GM12874 (cell line): ENCODE data around the gene RAB34.

ENCODE experiments used
- CTCF ChIP-seq: IDR thresholded peaks from 2 replicates; pipeline ENCODE4 v1.5.1; 2011; ENCODE audit warnings: low read depth, mild to moderate bottlenecking, control low read depth, low read length, moderate library complexity; ENCODE audit not compliant: insufficient read depth

Gene RAB34

DNA sequence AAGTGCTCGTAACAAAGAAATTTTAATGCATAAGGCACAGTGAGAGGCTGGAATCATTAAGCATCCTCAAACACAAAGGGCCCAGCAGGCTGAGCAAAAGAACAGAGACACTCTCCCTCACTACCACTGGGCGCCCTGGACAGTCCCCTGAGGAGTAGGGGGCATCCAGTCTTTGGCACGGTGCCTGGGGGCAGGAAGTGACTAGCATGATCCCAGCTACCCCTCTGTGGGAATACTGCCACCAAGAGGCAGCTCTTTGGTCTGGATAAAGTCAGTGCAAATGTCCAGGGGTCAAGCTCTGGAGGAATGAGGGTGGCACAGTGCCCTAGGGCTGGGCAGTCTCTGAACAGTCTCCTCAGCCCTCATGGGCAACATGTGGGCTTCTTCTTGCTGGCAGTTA lies 3.4 kb downstream of the RAB34 start:
- no peak for TF ChIP-seq CTCF

DNA sequence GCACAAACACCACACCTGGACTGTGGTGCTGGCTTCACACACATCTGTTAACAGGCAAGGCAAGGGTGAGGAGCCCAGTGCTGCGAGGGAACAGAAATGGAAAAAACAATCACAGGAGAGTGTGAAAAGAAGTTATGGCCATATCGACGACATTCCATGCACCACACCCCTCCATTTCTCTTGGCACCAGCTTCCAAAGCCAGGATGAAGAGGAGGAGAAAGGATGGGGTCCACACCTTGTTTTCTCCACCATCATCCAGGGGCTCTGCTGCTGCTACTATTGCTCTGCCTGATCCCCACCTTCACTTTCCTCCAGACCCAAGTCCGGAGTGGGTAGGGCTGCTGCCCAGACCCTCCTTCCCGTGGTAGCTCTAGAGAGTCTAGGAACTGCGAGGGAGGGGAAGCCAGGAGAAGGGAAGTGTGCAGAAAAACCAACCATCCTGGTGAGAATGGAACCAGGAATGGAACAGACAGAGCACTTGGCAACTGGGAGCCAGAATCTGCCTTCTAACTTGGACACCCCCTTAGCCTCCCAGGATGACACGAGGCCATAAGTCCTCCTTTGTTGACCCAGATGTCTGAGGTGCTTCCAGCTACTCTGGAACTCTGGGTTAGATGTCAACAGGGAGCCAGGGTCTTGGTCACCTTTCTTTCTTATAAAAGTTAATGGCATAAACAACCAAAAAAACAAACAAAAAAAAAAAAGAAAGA lies 4.8 kb downstream of the RAB34 start:
- no peak for TF ChIP-seq CTCF

- peak; percentile 20; the same call in 1 of the 2 replicates for TF ChIP-seq CTCF
These were observed 5.5 kb downstream of the RAB34 start for GRCh38 chr17:28712032-28712704.

GRCh38 chr17:28711723-28712031 lies 6.0 kb downstream of the RAB34 start, which contains the start of gene PROCA1:
Gene PROCA1 (minus strand): TSS chr17:28711888. CDS start chr17:28711660, 228 bp downstream.
- TF ChIP-seq CTCF = no peak

GRCh38 chr17:28710861-28711722 lies 6.6 kb downstream of the RAB34 start:
- TF ChIP-seq CTCF = no peak

DNA sequence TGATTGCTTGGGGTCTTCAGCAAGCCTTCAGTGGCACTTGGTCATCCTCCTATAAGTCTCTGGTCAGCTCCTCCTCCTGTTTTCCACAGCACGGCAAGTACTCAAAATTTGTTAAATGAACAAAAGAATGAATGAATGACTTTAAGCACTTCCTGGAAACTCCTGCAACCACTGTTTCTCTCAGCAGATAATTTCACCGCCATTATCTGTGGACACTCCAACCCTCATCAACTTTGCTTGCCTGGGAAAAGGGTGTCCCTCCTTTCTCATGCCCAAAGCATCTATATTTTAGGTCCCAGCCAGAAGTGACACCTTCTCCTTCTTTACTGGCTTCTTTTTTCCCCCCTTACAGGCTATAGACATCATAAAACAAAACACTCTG lies 10.3 kb downstream of the RAB34 start:
- TF ChIP-seq CTCF = no peak

- TF ChIP-seq CTCF = no peak
These were observed 11.0 kb downstream of the RAB34 start for GRCh38 chr17:28706471-28707338.
